K562 (cell line): Measurements from ENCODE around the gene SHTN1. TPM values are rescaled to one million over a fixed set of nuclear protein-coding genes. Genes with fewer than 3 reads are reported as not detected.

Experiments used
- ATAC-seq: fragments of 200-7000 bp; cut with Tn5 transposase; 3 replicates; pipeline ENCODE4 v1.9.1; 2020; ENCODE audit warnings: moderate library complexity
- BruUV-seq: library from RNA; stranded (reverse); fragments of 400-500 nt; replicated peaks from 2 replicates; lab custom pipeline; 2021; lab: Mats Ljungman, UMichigan
- CTCF ChIA-PET: fragments of 300-600 bp; formaldehyde crosslinking; extraction: SDS; loops from one replicate; lab custom pipeline; 2021; ENCODE audit warnings: low intra/inter-chr PET ratio; lab: Yijun Ruan, JAX
- POLR2A ChIA-PET: fragments of 300-600, 350-650 bp; sonication (Branson Sonifier 250); formaldehyde crosslinking; extraction: SDS; loops from one replicate; lab custom pipeline; 2021; ENCODE audit warnings: antibody characterized with exemption, inconsistent platforms; lab: Yijun Ruan, JAX
- DNase-seq, 4 experiments: peaks; one replicate each; pipeline versions ENCODE4 v3.0.0 to v3.0.0-alpha.2; 2011 to 2018; ENCODE audit warnings: low spot score in 3 of 4, mixed read lengths in 3 of 4; ENCODE audit errors: extremely low read depth in 1 of 4
- FAIRE-seq: peaks from 2 replicates; lab custom pipeline; 2011; peaks lifted over from hg19 to GRCh38; lab: Jason Lieb, UNC
- H2AFZ ChIP-seq: 2 replicates; pipeline ENCODE4 v1.6.0; 2011; ENCODE audit warnings: low read depth, low read length, control low read depth, inconsistent platforms
- H3K27ac ChIP-seq: fragments of 200-600 bp; 3 replicates; pipeline ENCODE4 v1.8.0; 2011; ENCODE audit warnings: low read depth, mild to moderate bottlenecking, control low read depth, inconsistent platforms, low read length, moderate library complexity, mixed read lengths; ENCODE audit errors: extremely low read depth
- H3K27me3 ChIP-seq, 2 experiments: fragments of 300-600 bp in 1 of 2; 2 replicates in 1 of 2; 3 replicates in 1 of 2; pipeline versions ENCODE4 v1.6.0 to v1.8.0; 2011; ENCODE audit warnings: inconsistent platforms in 2 of 2, low read length in 2 of 2, mild to moderate bottlenecking in 1 of 2, mixed read lengths in 1 of 2, moderate library complexity in 1 of 2; ENCODE audit not compliant: control insufficient read depth in 2 of 2, insufficient read depth in 2 of 2
- H3K36me3 ChIP-seq: fragments of 300-600 bp; 3 replicates; pipeline ENCODE4 v1.8.0; 2011; ENCODE audit warnings: mild to moderate bottlenecking, low read length, inconsistent platforms; ENCODE audit not compliant: control insufficient read depth, insufficient read depth
- H3K4me1 ChIP-seq, 2 experiments: fragments of 200-600 bp in 1 of 2; replicated peaks in 1 of 2; 2 replicates in 1 of 2; 3 replicates in 1 of 2; pipeline versions ENCODE4 v1.5.1 to v1.8.0; 2011; ENCODE audit warnings: inconsistent platforms in 2 of 2, low read length in 2 of 2, mild to moderate bottlenecking in 1 of 2, mixed read lengths in 1 of 2, moderate library complexity in 1 of 2; ENCODE audit not compliant: control insufficient read depth in 2 of 2, insufficient read depth in 2 of 2
- H3K4me2 ChIP-seq: 2 replicates; pipeline ENCODE4 v1.6.1; 2011; ENCODE audit warnings: low read length, control low read depth, inconsistent platforms, mixed read lengths; ENCODE audit not compliant: insufficient read depth
- H3K4me3 ChIP-seq: fragments of 200-600 bp; sonication (generic), shearing (Covaris generic); 2 replicates; pipeline ENCODE4 v1.5.1; 2016; ENCODE audit warnings: control low read depth, inconsistent platforms
- H3K79me2 ChIP-seq: fragments of 200-600 bp; 3 replicates; pipeline ENCODE4 v1.8.0; 2011; ENCODE audit warnings: low read length, inconsistent platforms; ENCODE audit not compliant: control insufficient read depth, insufficient read depth
- H3K9ac ChIP-seq, 2 experiments: 2 replicates each; pipeline versions ENCODE4 v1.6.0 to v1.6.1; 2011; ENCODE audit warnings: low read depth in 2 of 2, low read length in 2 of 2, control low read depth in 1 of 2, inconsistent platforms in 1 of 2, mild to moderate bottlenecking in 1 of 2, mixed read lengths in 1 of 2; ENCODE audit not compliant: insufficient read depth in 1 of 2
- H3K9me1 ChIP-seq: one replicate; pipeline ENCODE4 v1.6.0; 2011; ENCODE audit warnings: inconsistent platforms, mild to moderate bottlenecking, low read length, moderate library complexity; ENCODE audit not compliant: control insufficient read depth, insufficient read depth
- H3K9me3 ChIP-seq: replicated peaks from 2 replicates; pipeline ENCODE4 v1.5.1; 2011; ENCODE audit warnings: low read depth, low read length, inconsistent platforms; ENCODE audit not compliant: control insufficient read depth, insufficient read depth
- H4K20me1 ChIP-seq: replicated peaks from 2 replicates; pipeline ENCODE4 v1.6.1; 2011; ENCODE audit warnings: low read length, inconsistent platforms, mixed read lengths; ENCODE audit not compliant: control insufficient read depth, insufficient read depth
- KAT7 ChIP-seq: sonication (generic); formaldehyde crosslinking; IDR thresholded peaks from 2 replicates; pipeline ENCODE4 v1.8.0; 2022; ENCODE audit warnings: missing genetic modification reagents, mild to moderate bottlenecking, borderline replicate concordance
- MGA ChIP-seq: fragments of 450-650 bp; IDR thresholded peaks from 2 replicates; pipeline ENCODE4 v1.6.1; 2016; ENCODE audit warnings: mild to moderate bottlenecking, moderate library complexity
- NFE2 ChIP-seq: IDR thresholded peaks from 2 replicates; pipeline ENCODE4 v1.6.1; 2014; ENCODE audit warnings: antibody characterized with exemption, low read depth
- POLR2H ChIP-seq: IDR thresholded peaks from 2 replicates; pipeline ENCODE4 v1.6.1; 2016; ENCODE audit warnings: missing genetic modification characterization, low read depth, mild to moderate bottlenecking, control low read depth, missing compliant biosample characterization, moderate library complexity
- VEZF1 ChIP-seq: fragments of 200-800 bp; sonication (Bioruptor generic); IDR thresholded peaks from 2 replicates; pipeline ENCODE4 v1.6.1; 2017; ENCODE audit warnings: missing genetic modification characterization, missing compliant biosample characterization
- ZBTB9 ChIP-seq: fragments of 450-650 bp; formaldehyde crosslinking; IDR thresholded peaks from 2 replicates; pipeline ENCODE4 v1.4.0; 2020; ENCODE audit warnings: mild to moderate bottlenecking, moderate library complexity
- ZNF316 ChIP-seq: fragments of 450-650 bp; IDR thresholded peaks from 2 replicates; pipeline ENCODE4 v1.6.1; 2016
- WGBS: fragments of 100-300 bp; shearing (Covaris generic); methylation state at CpG from one replicate; pipeline ENCODE4 v1.1.6; 2016; ENCODE audit warnings: low coverage, mixed read lengths; ENCODE audit not compliant: insufficient coverage; ENCODE audit errors: missing lambda C conversion rate; 5-methylcytosine and 5-hydroxymethylcytosine counted together
- in situ Hi-C: fragments of 300-500 bp; cut with MboI; formaldehyde crosslinking; loops from 4 replicates; pipeline ENCODE4 v1.15.0; 2018; ENCODE audit warnings: inconsistent platforms, mixed read lengths
- intact Hi-C: fragments of 100-400 bp; cut with micrococcal nuclease; formaldehyde crosslinking; loops from 2 replicates; pipeline ENCODE4 v1.14.2; 2022
- polyA plus RNA-seq, 8 experiments: library from polyadenylated mRNA; depleted of rRNA in 4 of 8; stranded (reverse) in 5 of 8; unstranded in 3 of 8; fragments of >200 nt; fragmentation: Nextera tagmentation in 2 of 8; fragmentation: Illumina TruSeq in 1 of 8; extraction: Ambion mirVana in 2 of 8; extraction: Trizol in 1 of 8; gene quantifications; 2 replicates each; pipeline versions ENCODE4 v1.2.1 to v1.2.3, GENCODE V29; 2011 to 2014; ENCODE audit warnings: inconsistent platforms in 1 of 8, missing spikeins in 1 of 8
- total RNA-seq, 7 experiments: library from RNA; depleted of rRNA in 6 of 7; stranded (reverse); fragments of >200 nt in 6 of 7; fragmentation: Illumina TruSeq in 2 of 7; extraction: Trizol in 2 of 7; gene quantifications; 2 replicates each; pipeline versions ENCODE4 v1.2.1 to v1.2.3, GENCODE V29; 2011 to 2021; ENCODE audit warnings: low replicate concordance in 1 of 7

The SHTN1 gene
- total and polyA plus RNA-seq, 9 of the 15 experiments (the other 6 are each of a cell fraction or from before 2014, with no cell fraction given), result 5.4 to 21.3 (median 13.3) TPM

GRCh38 chr10:116970050-116970449 is 34.9 kb downstream of the SHTN1 start:
- 94% methylated on average over 5 of the region's 5 CpGs for WGBS
- Histone ChIP-seq H3K4me2 (no peak overlapping the region), H3K4me3 (no peak overlapping the region), H3K79me2 (no peaks in the 10 kb centered on the region; the same call in 2 of the 3 replicates), H3K36me3 (peaks cover 27% of the 10 kb centered on the region; the same call in 2 of the 3 replicates), H3K9ac (no peak overlapping the region), H3K27ac (no peak overlapping the region), H3K9me1 (no peaks in the 10 kb centered on the region), H3K27me3 (no peaks in the 10 kb centered on the region), H3K9me3 (no peaks in the 10 kb centered on the region), H2AFZ (no peak overlapping the region), H4K20me1 (no peaks in the 10 kb centered on the region), H3K4me1 (no peaks in the 10 kb centered on the region; a peak in 1 of 5 replicates)
- in situ Hi-C loops, result no loop called here
- no peak for FAIRE-seq
- BruUV-seq, result no TSS peak
- DNase-seq, result no peak
- intact Hi-C loops, result no loop called here
- POLR2A ChIA-PET, result no interaction called here
- ATAC-seq, result no peak
- CTCF ChIA-PET, result no interaction called here
- TF ChIP-seq MGA (no peak), KAT7 (CRISPR knock-in tag) (no peak), VEZF1 (CRISPR knock-in tag) (no peak), ZNF316 (0 out of 2 replicates have a peak, but pooled peaks have one; percentile 20), ZBTB9 (CRISPR knock-in tag) (no peak), POLR2H (no peak), NFE2 (peak; percentile 48)
